HG02870 (cell line): ENCODE data around the gene ATP10A.
A peak's percentile ranks its signal among the peaks of the same experiment; 100 is the strongest.
"Not testable (repeated sequence)": the region's sequence is repeated elsewhere in the genome, so short reads cannot be mapped to it uniquely, and the experiment has no call there.

Experiments
- ATAC-seq: cut with Tn5 transposase; IDR thresholded peaks from one replicate; pipeline ENCODE4 v1.9.1; 2021; ENCODE audit warnings: mild to moderate bottlenecking, moderate library complexity; ENCODE audit not compliant: unreplicated experiment

ATP10A gene

DNA sequence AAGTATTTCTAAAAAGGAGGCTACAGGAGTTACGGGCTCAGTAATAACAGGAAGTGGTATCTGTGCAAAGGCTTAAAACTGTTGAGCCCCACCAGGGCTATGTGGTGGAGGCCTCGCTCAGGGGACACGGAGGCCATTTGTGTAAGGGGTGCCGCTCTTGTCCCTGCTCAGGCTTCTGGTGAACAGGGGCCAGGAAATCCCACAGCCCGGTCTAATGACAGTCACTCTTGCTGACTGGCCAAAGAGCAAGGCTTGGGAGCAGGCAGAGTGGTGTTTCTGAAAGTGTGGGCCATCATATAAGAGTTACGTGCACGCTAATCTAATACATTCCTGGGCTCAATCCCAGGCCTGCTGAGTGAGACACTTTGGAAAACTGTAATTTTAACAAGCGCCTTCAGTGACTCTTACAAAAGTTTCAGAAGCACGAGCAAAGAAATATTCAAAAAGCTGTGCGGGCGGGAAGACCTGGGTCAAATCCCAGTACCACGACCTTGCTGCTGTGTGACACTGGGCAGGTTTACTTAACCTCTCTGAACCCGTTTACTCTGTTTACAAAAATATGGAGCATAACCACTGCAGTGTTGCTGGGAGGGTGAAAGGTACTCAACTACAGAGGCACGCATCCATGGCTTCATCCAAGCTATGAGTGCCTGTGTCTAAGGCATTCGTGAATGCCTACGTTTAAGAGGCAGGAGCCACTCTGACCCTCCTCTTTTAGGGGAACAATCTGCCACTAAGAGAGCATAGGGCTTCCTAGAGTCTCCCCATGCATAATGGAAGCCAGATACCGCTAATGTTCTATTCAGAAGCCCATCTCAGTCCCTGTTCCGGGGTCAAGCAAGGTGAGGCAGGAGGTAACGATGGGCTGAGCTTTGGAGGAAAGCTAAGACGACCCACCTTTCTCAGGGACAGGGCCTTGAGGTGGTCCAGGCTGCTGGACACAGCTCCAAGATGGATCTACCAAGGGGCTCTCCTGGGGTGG lies 2.0 kb downstream of the ATP10A start:
- ATAC-seq = no peak

GRCh38 chr15:25859838-25860645 lies 3.1 kb downstream of the ATP10A start:
- no peak for ATAC-seq

DNA sequence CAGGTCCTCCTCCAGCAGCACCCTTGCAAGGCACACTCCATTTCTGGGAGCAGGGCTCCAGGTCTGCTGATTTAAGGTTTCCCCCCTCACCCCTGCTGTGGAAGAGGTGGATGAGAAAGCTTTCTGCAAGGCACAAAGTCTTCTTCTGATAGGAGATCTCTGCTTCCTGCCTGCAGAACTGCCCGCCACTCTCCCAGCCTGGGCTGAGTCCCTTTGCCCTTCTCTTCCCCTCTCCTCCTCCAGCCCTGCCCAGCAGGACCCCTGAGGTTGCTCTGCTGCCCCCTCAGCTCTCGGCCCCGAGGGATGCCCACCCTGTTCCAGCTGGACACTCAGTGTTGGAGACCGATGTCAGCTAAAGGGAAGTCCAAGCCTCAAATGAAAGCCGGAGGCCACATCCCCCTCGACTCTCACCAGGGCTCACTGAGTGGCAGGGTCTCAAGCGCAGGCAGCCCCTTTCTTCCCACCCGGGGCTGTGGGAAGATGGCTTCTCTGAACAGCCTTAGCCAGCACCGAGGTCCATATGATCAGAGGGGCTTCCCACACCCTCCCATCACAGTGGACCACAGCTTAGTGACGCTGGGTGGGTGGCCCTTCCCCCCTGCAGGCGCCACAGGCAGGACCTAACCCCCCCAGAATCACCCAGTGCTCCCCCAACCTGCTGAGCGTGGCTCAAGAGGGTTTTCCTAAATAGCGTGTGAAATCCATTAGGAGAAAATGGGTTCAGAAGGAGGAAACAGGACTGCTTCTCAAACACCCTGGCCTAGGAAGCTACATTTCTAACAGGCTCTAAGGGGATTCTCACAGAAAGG lies 4.0 kb downstream of the ATP10A start:
- ATAC-seq = no peak

GRCh38 chr15:25856059-25856458 lies 7.1 kb downstream of the ATP10A start:
- ATAC-seq = not testable (repeated sequence)

DNA sequence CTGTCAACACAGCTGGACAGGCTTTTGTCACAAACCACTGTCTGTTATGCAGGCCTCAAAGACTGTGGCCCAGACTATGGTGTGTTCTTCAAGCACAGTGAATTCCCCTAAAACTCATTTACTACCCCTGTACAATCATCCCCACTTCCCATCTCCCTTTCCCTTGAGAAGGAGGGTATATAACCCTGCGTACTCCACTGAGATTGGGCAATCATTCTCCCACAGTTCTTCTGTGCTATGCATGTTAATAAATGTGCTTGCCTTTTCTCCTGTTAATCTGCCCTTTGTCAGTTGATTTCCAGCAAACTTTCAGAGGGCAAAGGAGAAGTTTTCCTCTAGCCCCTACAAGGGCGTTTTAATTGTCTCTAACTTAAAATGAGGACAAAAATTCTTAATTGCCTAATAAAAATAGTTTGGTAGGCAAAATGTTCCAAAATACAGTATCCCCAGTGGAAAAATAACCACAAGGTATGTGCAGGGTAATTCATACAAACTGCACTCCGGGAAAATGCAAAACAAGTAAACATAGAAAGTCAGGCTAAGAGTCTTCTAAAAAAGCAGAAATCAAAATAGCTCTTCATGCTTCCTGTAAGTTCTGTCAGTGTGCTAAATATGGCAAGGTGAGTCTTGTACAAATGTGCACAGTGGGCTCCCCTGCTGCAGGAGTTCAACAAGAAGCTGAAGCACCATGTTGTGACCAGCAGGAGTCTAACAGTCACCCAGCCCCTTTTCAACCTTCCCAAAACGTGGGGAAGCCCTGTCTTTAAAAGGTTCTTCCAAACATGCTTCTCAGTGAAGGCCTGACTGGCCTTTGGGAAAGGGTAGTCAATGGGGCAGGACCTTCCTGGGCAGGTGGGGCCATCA lies 10.2 kb downstream of the ATP10A start:
- no peak for ATAC-seq

DNA sequence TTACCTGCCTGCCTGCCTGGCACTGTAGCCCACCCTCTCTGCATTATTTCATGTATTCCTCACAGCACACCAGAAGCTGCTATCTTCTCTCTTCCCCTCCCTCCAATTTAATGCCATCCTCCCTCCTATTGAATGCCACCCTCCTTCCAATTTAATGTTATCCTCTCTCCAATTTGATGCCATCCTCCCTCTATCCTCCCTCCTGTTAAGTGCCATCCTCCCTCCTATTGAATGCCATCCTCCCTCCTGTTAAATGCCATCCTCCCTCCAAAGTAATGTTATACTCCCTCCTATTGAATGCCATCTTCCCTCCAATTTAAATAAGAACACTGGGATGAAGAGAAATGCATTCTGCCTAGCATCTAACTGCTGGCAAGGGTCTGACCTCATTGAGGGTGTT lies 11.1 kb downstream of the ATP10A start:
- ATAC-seq = no peak

DNA sequence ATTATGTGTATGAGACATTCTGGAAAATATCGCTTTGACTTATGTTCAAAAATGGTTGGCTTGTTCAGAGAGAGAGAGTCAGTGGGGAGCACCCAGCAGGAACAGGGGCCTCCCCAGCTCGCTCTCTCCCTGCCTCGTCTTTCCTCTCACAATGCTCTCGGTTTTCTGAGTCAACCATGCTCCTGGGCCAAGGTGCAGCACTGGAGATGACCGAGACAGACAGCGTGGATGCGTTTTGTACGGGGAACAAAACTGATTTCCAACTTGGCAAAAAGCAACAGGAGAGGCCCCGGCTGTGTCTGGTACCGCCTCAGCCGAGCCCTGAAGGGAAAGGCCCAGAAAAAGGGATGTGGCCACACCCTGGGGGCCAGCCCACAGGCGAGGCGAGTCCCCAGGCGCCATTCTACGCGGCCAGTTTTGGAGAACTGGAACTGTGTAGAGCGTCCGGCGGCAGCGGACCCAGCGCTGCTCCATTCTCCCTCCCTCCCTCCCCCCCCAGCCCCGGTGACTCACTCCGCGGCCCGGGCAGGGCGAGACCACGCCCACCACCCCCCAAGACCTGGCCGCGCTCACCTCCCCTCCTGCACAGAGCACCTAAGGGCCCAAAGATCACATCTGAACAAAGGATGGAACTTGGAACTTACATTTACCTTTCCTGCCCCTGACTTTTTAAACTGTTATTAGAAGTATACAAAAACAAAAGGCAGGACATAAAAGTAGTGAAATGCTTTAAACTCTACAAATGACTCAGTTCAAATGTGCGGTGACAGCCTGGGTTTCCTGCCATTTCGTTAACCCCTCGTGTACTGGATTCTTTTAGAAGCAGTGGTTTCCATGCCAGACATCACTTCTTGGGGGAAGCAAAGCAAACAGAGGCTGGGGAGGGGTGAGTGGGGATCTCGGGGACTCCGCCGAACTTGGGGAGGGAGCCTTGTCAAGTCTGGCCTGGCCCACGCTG lies 12.7 kb downstream of the ATP10A start:
- ATAC-seq = peak; percentile 78

DNA sequence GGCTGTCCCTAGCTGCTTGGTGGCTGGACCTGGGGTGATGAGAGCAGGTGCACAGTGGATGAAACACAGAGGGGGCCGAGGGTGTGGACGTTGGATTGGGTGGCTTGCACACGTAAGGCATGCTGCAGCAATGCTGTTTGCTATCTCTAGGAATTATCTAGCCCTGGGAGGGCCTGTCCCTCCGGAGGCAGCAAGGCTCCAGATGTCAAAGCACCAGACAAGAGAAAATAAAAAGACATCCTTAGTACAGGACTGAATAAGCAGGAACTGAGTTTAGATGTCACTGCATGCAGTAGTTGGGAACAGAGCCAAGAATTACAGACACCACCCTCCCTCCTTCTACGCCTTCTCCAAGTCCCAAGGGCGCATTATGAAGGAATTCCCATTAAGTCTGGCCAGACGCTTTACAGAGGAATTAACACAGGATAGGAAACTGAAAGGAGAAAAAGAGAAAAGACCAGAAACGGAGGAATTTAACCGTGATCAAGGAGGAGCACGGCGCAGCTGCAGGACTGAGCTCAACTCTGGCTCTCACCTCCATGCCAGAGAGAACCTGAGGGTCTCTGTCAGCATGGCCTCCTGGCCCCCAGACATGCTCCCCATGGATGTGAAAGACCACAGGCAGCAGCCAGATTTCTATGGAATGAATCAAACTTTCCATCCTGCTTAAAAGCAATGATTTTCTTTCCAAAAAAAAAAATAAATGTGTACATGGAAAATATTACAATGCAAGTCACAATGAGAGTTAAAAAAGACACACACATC lies 13.8 kb downstream of the ATP10A start:
- no peak for ATAC-seq

DNA sequence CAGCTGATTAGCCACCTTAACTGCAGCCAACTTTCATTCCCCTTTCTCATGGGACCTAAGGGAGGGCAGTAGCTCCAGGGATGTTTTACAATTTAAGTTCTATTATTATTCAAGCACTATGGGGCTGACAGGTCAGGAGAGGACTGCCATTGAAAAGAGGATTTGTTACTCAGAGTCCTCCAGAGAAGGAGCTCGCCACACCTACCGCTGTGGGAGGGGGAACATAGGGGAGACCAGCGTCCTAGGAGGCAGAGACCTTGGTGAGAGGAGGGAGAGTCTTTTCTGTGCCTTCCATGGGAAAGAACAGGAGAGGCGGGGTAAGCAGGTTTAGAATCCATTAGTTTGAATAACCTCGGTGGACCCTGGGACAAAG lies 14.4 kb downstream of the ATP10A start:
- ATAC-seq = no peak

DNA sequence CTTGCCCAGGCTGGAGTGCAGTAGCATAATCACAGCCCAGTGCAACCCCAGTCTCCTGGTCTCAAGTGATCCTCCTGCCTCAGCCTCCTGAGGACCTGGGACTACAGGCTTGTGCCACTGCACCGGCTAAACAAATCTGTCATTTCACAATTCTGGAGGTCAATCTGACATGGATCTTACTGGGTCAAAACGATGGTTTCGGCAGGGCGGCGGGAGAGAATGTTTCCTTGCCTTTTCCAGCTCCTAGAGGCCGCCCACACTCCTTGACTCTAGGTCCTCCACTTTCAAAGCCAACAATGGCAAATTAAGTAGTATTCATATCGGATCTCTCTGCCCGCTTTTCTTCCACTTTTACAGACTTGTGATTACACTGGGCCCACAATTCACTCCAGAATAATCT lies 14.8 kb downstream of the ATP10A start:
- ATAC-seq = no peak

- ATAC-seq = no peak
Measured at GRCh38 chr15:25847051-25847450, 16.1 kb downstream of the ATP10A start.

DNA sequence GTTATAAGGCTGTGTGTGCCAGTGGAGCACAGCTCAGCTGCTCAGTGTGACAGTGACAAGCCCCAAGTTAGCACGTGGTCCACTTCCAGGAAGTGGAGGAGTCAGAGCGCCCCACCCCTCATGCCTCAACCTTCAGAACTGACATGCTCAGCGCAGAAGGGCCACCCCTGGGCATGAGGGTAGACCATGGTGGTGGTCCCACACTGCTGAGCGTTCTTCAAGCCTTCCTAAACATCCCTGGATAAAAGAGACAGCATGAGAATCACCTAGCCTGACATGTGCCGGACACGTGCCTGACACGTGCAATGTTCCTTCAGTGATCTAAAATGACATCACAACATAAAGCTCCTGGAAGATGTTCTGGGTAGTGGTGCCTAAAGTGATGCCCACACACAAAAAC lies 16.8 kb downstream of the ATP10A start:
- ATAC-seq = no peak

GRCh38 chr15:25844981-25845680 lies 18.0 kb downstream of the ATP10A start:
- ATAC-seq = peak; percentile 36

- ATAC-seq = no peak
Measured at GRCh38 chr15:25844542-25844941, 18.6 kb downstream of the ATP10A start.

GRCh38 chr15:25844076-25844475 lies 19.1 kb downstream of the ATP10A start:
- ATAC-seq = no peak

GRCh38 chr15:25839638-25840156 lies 23.4 kb downstream of the ATP10A start:
- no peak for ATAC-seq

DNA sequence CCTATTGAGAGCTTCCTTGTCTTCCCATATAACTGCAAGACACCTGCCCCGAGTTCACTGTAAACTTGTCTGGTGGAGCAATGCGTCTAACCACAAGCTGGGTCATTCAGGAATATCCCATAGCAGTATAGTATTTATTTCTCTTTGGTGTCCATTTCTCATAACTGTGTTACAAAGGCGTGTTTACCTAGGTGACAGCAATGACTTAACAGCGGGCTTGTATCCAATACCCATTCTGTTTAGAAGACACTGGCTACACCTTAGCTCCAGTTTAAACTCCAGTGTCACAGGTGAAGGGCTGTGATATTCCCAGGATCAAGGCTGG lies 24.3 kb downstream of the ATP10A start:
- no peak for ATAC-seq
